ENCODE data around the gene TRIM21.
"Not testable (repeated sequence)": the region's sequence is repeated elsewhere in the genome, so short reads cannot be mapped to it uniquely, and the experiment has no call there.

The TRIM21 gene

GRCh38 chr11:4393209-4393857 is at the start of gene TRIM21:
TSS of gene TRIM21 (minus strand) at chr11:4393702. CDS start at chr11:4390409, 3,293 bp downstream.
- DNase-seq: peak; percentile 55

- peak; percentile 78 for DNase-seq
Measured at GRCh38 chr11:4441515-4441914, 48.0 kb upstream of the TRIM21 start.

- DNase-seq: no peak
Measured at GRCh38 chr11:4436411-4436810, 42.9 kb upstream of the TRIM21 start.

- no peak for DNase-seq
Measured at GRCh38 chr11:4433856-4434255, 40.4 kb upstream of the TRIM21 start.

GRCh38 chr11:4430051-4430450 is 36.5 kb upstream of the TRIM21 start:
- no peak for DNase-seq

GRCh38 chr11:4418403-4418802 is 24.9 kb upstream of the TRIM21 start:
- no peak for DNase-seq

GRCh38 chr11:4416816-4417215 is 23.3 kb upstream of the TRIM21 start:
- DNase-seq: no peak

GRCh38 chr11:4416306-4416705 is 22.8 kb upstream of the TRIM21 start:
- DNase-seq: no peak

GRCh38 chr11:4406206-4406605 is 12.7 kb upstream of the TRIM21 start:
- DNase-seq: not testable (repeated sequence)

GRCh38 chr11:4393858-4394223 is 339 bp upstream of the TRIM21 start:
- DNase-seq: no peak

GRCh38 chr11:4388221-4388620 is 5.3 kb downstream of the TRIM21 start:
- DNase-seq: no peak

- no peak for DNase-seq
Measured at GRCh38 chr11:4385978-4386740, 7.3 kb downstream of the TRIM21 start.

GRCh38 chr11:4381901-4382300 is 11.6 kb downstream of the TRIM21 start:
- DNase-seq: no peak

- DNase-seq: no peak
Measured at GRCh38 chr11:4375431-4376140, 17.9 kb downstream of the TRIM21 start.

GRCh38 chr11:4370166-4370565 is 23.3 kb downstream of the TRIM21 start:
- no peak for DNase-seq

- no peak for DNase-seq
Measured at GRCh38 chr11:4368286-4368685, 25.2 kb downstream of the TRIM21 start, which contains the start of gene OR52B4. TSS of gene OR52B4 (minus strand) at chr11:4368386. CDS start at chr11:4368295, 91 bp downstream.

- DNase-seq: not testable (repeated sequence)
Measured at GRCh38 chr11:4348142-4348541, 45.4 kb downstream of the TRIM21 start.

GRCh38 chr11:4345366-4345765 is 48.1 kb downstream of the TRIM21 start:
- not testable (repeated sequence) for DNase-seq

Measured in GF-D8 (cell line).